ENCODE data around the gene DAP3.
"Not testable (repeated sequence)": the region's sequence is repeated elsewhere in the genome, so short reads cannot be mapped to it uniquely, and the experiment has no call there.

DNA sequence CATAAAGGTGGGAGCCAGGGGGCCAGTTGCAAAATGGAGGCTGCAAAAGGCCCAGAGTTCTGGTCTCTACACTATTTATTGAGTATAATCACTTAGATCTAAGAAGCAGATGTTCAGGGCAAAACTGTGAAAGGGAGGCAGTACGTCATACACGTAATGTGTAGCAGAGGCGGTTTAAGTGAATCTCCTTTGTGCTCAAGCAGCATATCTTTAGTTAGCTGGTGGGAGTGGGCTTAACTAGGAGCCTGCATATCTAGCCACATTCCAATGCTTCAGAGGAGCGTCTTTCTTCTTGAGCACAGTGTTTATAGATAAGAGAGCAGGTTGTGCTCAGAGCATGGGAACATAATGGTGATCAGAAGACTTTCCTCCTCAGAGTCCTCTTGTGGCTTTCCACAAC, 10.2 kb downstream of the DAP3 start:
- TF ChIP-seq ZFX (IDR thresholded peaks at IDR 0.05); POLR2A (IDR thresholded peaks at IDR 0.05; ENCODE audit: borderline replicate concordance, extremely low read depth, insufficient read depth, insufficient read length); TCF7L2 (IDR thresholded peaks at IDR 0.05; ENCODE audit: borderline replicate concordance, extremely low read depth, insufficient read depth, insufficient read length): not testable (repeated sequence)
- TF ChIP-seq, protein P1, sequence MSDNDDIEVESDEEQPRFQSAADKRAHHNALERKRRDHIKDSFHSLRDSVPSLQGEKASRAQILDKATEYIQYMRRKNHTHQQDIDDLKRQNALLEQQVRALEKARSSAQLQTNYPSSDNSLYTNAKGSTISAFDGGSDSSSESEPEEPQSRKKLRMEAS (IDR thresholded peaks at IDR 0.05) = not testable (repeated sequence)
- TF ChIP-seq, protein P2, sequence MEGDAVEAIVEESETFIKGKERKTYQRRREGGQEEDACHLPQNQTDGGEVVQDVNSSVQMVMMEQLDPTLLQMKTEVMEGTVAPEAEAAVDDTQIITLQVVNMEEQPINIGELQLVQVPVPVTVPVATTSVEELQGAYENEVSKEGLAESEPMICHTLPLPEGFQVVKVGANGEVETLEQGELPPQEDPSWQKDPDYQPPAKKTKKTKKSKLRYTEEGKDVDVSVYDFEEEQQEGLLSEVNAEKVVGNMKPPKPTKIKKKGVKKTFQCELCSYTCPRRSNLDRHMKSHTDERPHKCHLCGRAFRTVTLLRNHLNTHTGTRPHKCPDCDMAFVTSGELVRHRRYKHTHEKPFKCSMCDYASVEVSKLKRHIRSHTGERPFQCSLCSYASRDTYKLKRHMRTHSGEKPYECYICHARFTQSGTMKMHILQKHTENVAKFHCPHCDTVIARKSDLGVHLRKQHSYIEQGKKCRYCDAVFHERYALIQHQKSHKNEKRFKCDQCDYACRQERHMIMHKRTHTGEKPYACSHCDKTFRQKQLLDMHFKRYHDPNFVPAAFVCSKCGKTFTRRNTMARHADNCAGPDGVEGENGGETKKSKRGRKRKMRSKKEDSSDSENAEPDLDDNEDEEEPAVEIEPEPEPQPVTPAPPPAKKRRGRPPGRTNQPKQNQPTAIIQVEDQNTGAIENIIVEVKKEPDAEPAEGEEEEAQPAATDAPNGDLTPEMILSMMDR (IDR thresholded peaks at IDR 0.05 in 2 of 3, conservative IDR thresholded peaks at IDR 0.05 in 1 of 3; ENCODE audit: borderline replicate concordance in 1 of 3, insufficient read depth in 1 of 3, low read depth in 2 of 3, low read length in 2 of 3) = not testable (repeated sequence)

Data from HCT116 (cell line).